Endodermal cell (in vitro differentiated cells): ENCODE measurements around the gene MOCS3. TPM values are rescaled to one million over a fixed set of nuclear protein-coding genes. Genes with fewer than 3 reads are reported as not detected.
A peak's percentile ranks its signal among the peaks of the same experiment; 100 is the strongest.

ENCODE experiments used
- DNase-seq: peaks from one replicate; pipeline ENCODE4 v3.0.0-alpha.2; 2017
- H3K27ac ChIP-seq: 2 replicates; pipeline ENCODE4 v1.5.1; 2013; ENCODE audit warnings: mild to moderate bottlenecking, low read depth, low read length, moderate library complexity
- H3K27me3 ChIP-seq: 2 replicates; pipeline ENCODE4 v1.6.1; 2013; ENCODE audit warnings: mild to moderate bottlenecking, low read length, moderate library complexity; ENCODE audit not compliant: insufficient read depth, control insufficient read depth, poor library complexity, severe bottlenecking
- H3K36me3 ChIP-seq: 2 replicates; pipeline ENCODE4 v1.7.0; 2013; ENCODE audit warnings: mild to moderate bottlenecking, low read length, moderate library complexity; ENCODE audit not compliant: control insufficient read depth, insufficient read depth
- H3K4me1 ChIP-seq: one replicate; pipeline ENCODE4 v1.7.0; 2013; ENCODE audit warnings: low read length; ENCODE audit not compliant: control insufficient read depth, insufficient read depth
- H3K4me3 ChIP-seq: 2 replicates; pipeline ENCODE4 v1.5.1; 2013; ENCODE audit warnings: mild to moderate bottlenecking, low read length, moderate library complexity
- H3K9ac ChIP-seq: 2 replicates; pipeline ENCODE4 v1.6.1; 2013; ENCODE audit warnings: mild to moderate bottlenecking, low read length, moderate library complexity; ENCODE audit not compliant: poor library complexity, severe bottlenecking; ENCODE audit errors: extremely low read depth
- H3K9me3 ChIP-seq: 2 replicates; pipeline ENCODE4 v1.6.1; 2013; ENCODE audit warnings: mild to moderate bottlenecking, low read length, moderate library complexity; ENCODE audit not compliant: control insufficient read depth
- H3K27ac Mint-ChIP-seq: 2 replicates; pipeline ENCODE4 v1.8.0; 2020; ENCODE audit warnings: mixed read lengths
- H3K27me3 Mint-ChIP-seq: 2 replicates; pipeline ENCODE4 v1.8.0; 2021; ENCODE audit warnings: mild to moderate bottlenecking, mixed read lengths; ENCODE audit not compliant: insufficient read depth
- H3K36me3 Mint-ChIP-seq: 2 replicates; pipeline ENCODE4 v1.8.0; 2020; ENCODE audit warnings: low read depth, mixed read lengths
- H3K4me1 Mint-ChIP-seq: 2 replicates; pipeline ENCODE4 v1.8.0; 2020; ENCODE audit warnings: mixed read lengths
- H3K4me3 Mint-ChIP-seq: 2 replicates; pipeline ENCODE4 v1.8.0; 2020; ENCODE audit warnings: mild to moderate bottlenecking, moderate library complexity, mixed read lengths
- H3K9me3 Mint-ChIP-seq: 2 replicates; pipeline ENCODE4 v1.8.0; 2020; ENCODE audit warnings: mild to moderate bottlenecking, mixed read lengths
- CTCF ChIP-seq: fragments of 200-600 bp; sonication (generic); conservative IDR thresholded peaks from 2 replicates; pipeline ENCODE4 v1.5.0; 2021; ENCODE audit warnings: antibody characterized with exemption, mild to moderate bottlenecking
- WGBS, 2 experiments: methylation state at CpG; one replicate each; pipeline versions ENCODE4 v1.1.5 to v1.1.7; 2013; ENCODE audit warnings: missing lambda C conversion rate in 2 of 2, mixed read lengths in 1 of 2; ENCODE audit not compliant: insufficient coverage in 1 of 2, insufficient read length in 1 of 2; 5-methylcytosine and 5-hydroxymethylcytosine counted together
- total RNA-seq, 2 donors: library from RNA; stranded (reverse); fragmentation: NEBNext Ultra II Directional in 1 of 2; extraction: Animal tissue kit (Norgen Biotek cat#: 25700) in 1 of 2; gene quantifications; 2 replicates in 1 of 2; 3 replicates in 1 of 2; pipeline ENCODE4 v1.2.1, GENCODE V29; 2021

Gene MOCS3
- total RNA-seq, 2 donors from 2014 or later, result 4.7 to 5.5 TPM

- Mint-ChIP-seq H3K36me3 (no peaks in the 10 kb centered on the region), H3K4me1 (peaks cover 14% of the 10 kb centered on the region), H3K9me3 (peaks cover 6% of the 10 kb centered on the region), H3K27me3 (no peaks in the 10 kb centered on the region), H3K27ac (no peak overlapping the region), H3K4me3 (no peak overlapping the region)
- Histone ChIP-seq H3K4me1 (no peaks in the 10 kb centered on the region), H3K27ac (no peak overlapping the region), H3K4me3 (no peak overlapping the region), H3K9ac (no peak overlapping the region), H3K36me3 (no peaks in the 10 kb centered on the region), H3K27me3 (no peaks in the 10 kb centered on the region), H3K9me3 (peaks cover 5% of the 10 kb centered on the region)
- 89% methylated on average over 3 of the region's 3 CpGs; no CpG with 5 or more reads in 1 of the 2 experiments for WGBS, 2 experiments
- DNase-seq, result no peak
- no peak for TF ChIP-seq CTCF
Observed at GRCh38 chr20:50991076-50991475, 32.5 kb downstream of the MOCS3 start.

- H3K27me3 ChIP-seq, result no peaks in the 10 kb centered on the region
- H3K36me3 Mint-ChIP-seq, result no peaks in the 10 kb centered on the region
- H3K9me3 ChIP-seq, result peaks cover 5% of the 10 kb centered on the region
- no peaks in the 10 kb centered on the region for H3K27me3 Mint-ChIP-seq
- H3K4me1 Mint-ChIP-seq, result peaks cover 22% of the 10 kb centered on the region
- H3K4me3 Mint-ChIP-seq, result no peak overlapping the region
- H3K36me3 ChIP-seq, result no peaks in the 10 kb centered on the region
- no peak overlapping the region for H3K9ac ChIP-seq
- H3K27ac ChIP-seq, result no peak overlapping the region
- H3K27ac Mint-ChIP-seq, result peak overlapping the region; percentile 78
- H3K4me1 ChIP-seq, result no peaks in the 10 kb centered on the region
- H3K9me3 Mint-ChIP-seq, result peaks cover 6% of the 10 kb centered on the region
- 32 to 44% methylated on average over 2 to 4 of the region's 4 CpGs for WGBS, 2 experiments
- DNase-seq, result peak; percentile 81
- TF ChIP-seq CTCF, result no peak
- no peak overlapping the region for H3K4me3 ChIP-seq
Observed at GRCh38 chr20:50992336-50992732, 33.7 kb downstream of the MOCS3 start.

GRCh38 chr20:50992733-50993457 lies 34.3 kb downstream of the MOCS3 start:
- Histone ChIP-seq H3K27me3 (no peaks in the 10 kb centered on the region), H3K4me1 (no peaks in the 10 kb centered on the region), H3K9ac (no peak overlapping the region), H3K4me3 (no peak overlapping the region), H3K36me3 (no peaks in the 10 kb centered on the region), H3K27ac (no peak overlapping the region), H3K9me3 (peaks cover 5% of the 10 kb centered on the region)
- no peak overlapping the region for H3K4me3 Mint-ChIP-seq
- TF ChIP-seq CTCF, result peak; percentile 94
- H3K27ac Mint-ChIP-seq, result peak overlapping the region; percentile 78
- no peaks in the 10 kb centered on the region for H3K27me3 Mint-ChIP-seq
- DNase-seq, result peak; percentile 95
- peaks cover 6% of the 10 kb centered on the region for H3K9me3 Mint-ChIP-seq
- WGBS, 2 experiments, result 52 to 56% methylated on average over 10 to 13 of the region's 13 CpGs
- H3K36me3 Mint-ChIP-seq, result no peaks in the 10 kb centered on the region
- H3K4me1 Mint-ChIP-seq, result peaks cover 24% of the 10 kb centered on the region
